Hematopoietic multipotent progenitor cell treated with erythropoietin and hydrocortisone succinate and interleukin-3 and kit ligand, for 15 days (in vitro differentiated cells): ENCODE results near the gene LARP4B.

Experiments
- DNase-seq: peaks from one replicate; pipeline ENCODE4 v3.0.0-alpha.2; 2015; ENCODE audit warnings: low spot score

Gene LARP4B

GRCh38 chr10:806451-807162 is 124.9 kb downstream of the LARP4B start:
- DNase-seq: no peak

GRCh38 chr10:805620-806305 is 125.7 kb downstream of the LARP4B start:
- no peak for DNase-seq

- DNase-seq: no peak
Measured at GRCh38 chr10:804787-805619, 126.5 kb downstream of the LARP4B start.

GRCh38 chr10:804191-804781 is 127.2 kb downstream of the LARP4B start:
- no peak for DNase-seq

GRCh38 chr10:803041-803741 is 128.3 kb downstream of the LARP4B start:
- no peak for DNase-seq

- DNase-seq: no peak
Measured at GRCh38 chr10:802506-802905, 129.0 kb downstream of the LARP4B start.

- no peak for DNase-seq
Measured at GRCh38 chr10:797179-797578, 134.3 kb downstream of the LARP4B start.

GRCh38 chr10:796233-796632 is 135.3 kb downstream of the LARP4B start:
- DNase-seq: no peak

GRCh38 chr10:794382-794956 is 137.0 kb downstream of the LARP4B start:
- DNase-seq: no peak

- no peak for DNase-seq
Measured at GRCh38 chr10:792792-793100, 138.8 kb downstream of the LARP4B start.

- no peak for DNase-seq
Measured at GRCh38 chr10:792083-792791, 139.3 kb downstream of the LARP4B start.

- DNase-seq: no peak
Measured at GRCh38 chr10:791639-792038, 139.9 kb downstream of the LARP4B start.

GRCh38 chr10:790821-791551 is 140.5 kb downstream of the LARP4B start:
- no peak for DNase-seq

- no peak for DNase-seq
Measured at GRCh38 chr10:789831-790701, 141.4 kb downstream of the LARP4B start.

GRCh38 chr10:788796-789748 is 142.4 kb downstream of the LARP4B start:
- no peak for DNase-seq

- no peak for DNase-seq
Measured at GRCh38 chr10:787933-788651, 143.4 kb downstream of the LARP4B start.
